Activated naive CD8-positive, alpha-beta T cell treated with anti-CD3 and anti-CD28 coated beads, Interleukin-2, amount 50 U/mL, for 24 hours (primary cell): ENCODE measurements around the gene ANKRD18B.
"Not testable (repeated sequence)": the region's sequence is repeated elsewhere in the genome, so short reads cannot be mapped to it uniquely, and the experiment has no call there.

Experiments used
- ATAC-seq: fragments of 150-1000 bp; cut with Tn5 transposase; one replicate; pipeline ENCODE4 v1.10.0; 2021
- DNase-seq: peaks from one replicate; pipeline ENCODE4 v3.0.0; 2021
- H3K27ac Mint-ChIP-seq: one replicate; pipeline ENCODE4 v1.8.0; 2021; ENCODE audit warnings: mild to moderate bottlenecking, mixed read lengths
- H3K27me3 Mint-ChIP-seq: one replicate; pipeline ENCODE4 v1.8.0; 2021; ENCODE audit warnings: mixed read lengths
- H3K36me3 Mint-ChIP-seq: one replicate; pipeline ENCODE4 v1.8.0; 2021; ENCODE audit warnings: low read depth, mixed read lengths
- H3K4me1 Mint-ChIP-seq: one replicate; pipeline ENCODE4 v1.8.0; 2021; ENCODE audit warnings: mixed read lengths
- H3K4me3 Mint-ChIP-seq: one replicate; pipeline ENCODE4 v1.8.0; 2021; ENCODE audit warnings: mild to moderate bottlenecking, moderate library complexity, mixed read lengths
- H3K9me3 Mint-ChIP-seq: one replicate; pipeline ENCODE4 v1.8.0; 2021; ENCODE audit warnings: mixed read lengths

The ANKRD18B gene

DNA sequence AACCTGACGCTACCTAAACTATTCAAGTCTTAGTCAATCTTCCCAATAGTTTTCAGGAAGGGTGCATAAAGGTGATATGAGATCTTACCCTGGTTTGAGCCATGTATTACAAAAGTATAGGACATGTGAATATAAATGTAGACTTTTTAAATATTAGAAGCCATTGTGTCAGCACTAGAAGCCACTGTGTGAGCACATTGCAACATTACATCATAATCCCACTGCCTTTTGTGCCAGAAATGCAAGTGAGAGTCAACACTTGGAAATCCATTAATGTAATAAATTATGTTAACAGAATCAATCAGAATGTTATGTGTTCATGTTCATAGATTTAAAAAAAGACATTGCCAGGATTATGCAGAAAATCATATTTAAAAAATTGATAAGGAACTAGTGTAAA is 7.7 kb upstream of the ANKRD18B start:
- H3K4me1 Mint-ChIP-seq, H3K36me3 Mint-ChIP-seq, H3K9me3 Mint-ChIP-seq, ATAC-seq, H3K27ac Mint-ChIP-seq, DNase-seq, H3K4me3 Mint-ChIP-seq: not testable (repeated sequence)
- peaks cover 11% of the 10 kb centered on the region for H3K27me3 Mint-ChIP-seq

DNA sequence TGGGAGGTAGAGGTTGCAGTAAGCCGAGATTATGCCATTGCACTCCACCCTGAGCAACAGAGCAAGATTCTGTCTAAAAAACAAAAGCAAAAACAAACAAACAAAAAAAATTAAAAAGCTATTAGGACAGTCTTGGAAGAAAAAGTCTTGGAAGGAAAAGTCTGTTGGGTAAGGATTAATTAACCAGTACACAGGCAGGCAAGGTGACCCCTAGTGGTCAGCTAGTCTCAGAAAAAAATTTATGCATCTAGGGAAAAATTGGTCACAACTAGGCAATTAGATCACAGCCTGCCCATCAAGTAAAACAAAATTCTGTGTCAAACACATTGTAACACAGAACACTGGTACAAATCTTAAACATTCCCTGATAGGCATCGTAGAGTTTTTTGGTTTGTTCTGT is 6.7 kb upstream of the ANKRD18B start:
- Mint-ChIP-seq H3K27ac (no peak overlapping the region), H3K27me3 (peaks cover 17% of the 10 kb centered on the region), H3K4me3 (no peak overlapping the region), H3K36me3 (no peaks in the 10 kb centered on the region), H3K4me1 (no peaks in the 10 kb centered on the region), H3K9me3 (no peaks in the 10 kb centered on the region)
- DNase-seq (no peak), ATAC-seq (no peak)

DNA sequence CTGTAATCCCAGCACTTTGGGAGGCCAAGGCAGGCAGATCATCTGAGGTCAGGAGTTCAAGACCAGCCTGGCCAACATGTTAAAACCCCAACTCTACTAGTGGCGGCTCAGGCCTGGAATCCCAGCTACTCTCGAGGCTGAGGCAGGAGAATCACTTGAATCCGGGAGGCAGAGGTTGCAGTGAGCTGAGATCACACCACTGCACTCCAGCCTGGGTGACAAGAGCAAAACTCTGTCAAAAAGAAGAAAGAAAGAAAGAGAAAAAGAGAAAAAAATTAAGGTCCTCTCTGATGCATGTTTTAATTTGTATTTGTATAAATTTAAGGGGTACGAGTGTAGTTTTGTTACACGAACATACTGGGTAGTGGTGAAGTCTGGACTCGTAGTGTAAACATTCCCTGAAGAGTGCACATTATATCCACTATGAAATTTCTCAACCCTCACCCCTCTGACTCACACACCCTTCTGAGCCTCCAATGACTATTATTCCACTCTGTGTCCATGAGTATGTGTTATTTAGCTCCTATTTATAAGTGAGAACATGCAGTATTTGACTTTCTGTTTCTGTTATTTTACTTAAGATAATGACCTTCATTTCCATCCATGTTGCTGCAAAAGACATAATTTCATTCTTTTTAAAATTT is 6.0 kb upstream of the ANKRD18B start:
- not testable (repeated sequence) for H3K36me3 Mint-ChIP-seq, H3K4me3 Mint-ChIP-seq, H3K4me1 Mint-ChIP-seq, H3K27ac Mint-ChIP-seq, H3K9me3 Mint-ChIP-seq, ATAC-seq, DNase-seq
- H3K27me3 Mint-ChIP-seq = peaks cover 24% of the 10 kb centered on the region

DNA sequence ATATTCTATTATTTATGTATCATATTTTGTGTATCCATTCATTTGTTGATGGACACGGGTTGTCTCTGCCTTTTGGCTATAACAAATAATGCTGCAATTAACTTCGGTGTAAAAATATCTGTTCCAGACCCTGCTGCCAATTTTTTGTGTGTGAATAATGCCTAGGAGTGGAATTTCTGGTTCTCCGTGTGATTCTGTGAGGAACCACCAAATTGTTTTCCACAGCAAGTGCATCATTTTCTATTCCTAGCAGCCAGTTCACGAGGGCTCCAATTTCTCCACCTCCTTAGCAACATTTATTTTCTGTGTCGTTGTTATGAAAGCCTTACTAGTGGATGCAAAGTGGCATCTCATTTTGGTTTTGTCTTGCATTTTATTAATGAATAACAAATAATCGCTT is 2.2 kb upstream of the ANKRD18B start:
- not testable (repeated sequence) for ATAC-seq

DNA sequence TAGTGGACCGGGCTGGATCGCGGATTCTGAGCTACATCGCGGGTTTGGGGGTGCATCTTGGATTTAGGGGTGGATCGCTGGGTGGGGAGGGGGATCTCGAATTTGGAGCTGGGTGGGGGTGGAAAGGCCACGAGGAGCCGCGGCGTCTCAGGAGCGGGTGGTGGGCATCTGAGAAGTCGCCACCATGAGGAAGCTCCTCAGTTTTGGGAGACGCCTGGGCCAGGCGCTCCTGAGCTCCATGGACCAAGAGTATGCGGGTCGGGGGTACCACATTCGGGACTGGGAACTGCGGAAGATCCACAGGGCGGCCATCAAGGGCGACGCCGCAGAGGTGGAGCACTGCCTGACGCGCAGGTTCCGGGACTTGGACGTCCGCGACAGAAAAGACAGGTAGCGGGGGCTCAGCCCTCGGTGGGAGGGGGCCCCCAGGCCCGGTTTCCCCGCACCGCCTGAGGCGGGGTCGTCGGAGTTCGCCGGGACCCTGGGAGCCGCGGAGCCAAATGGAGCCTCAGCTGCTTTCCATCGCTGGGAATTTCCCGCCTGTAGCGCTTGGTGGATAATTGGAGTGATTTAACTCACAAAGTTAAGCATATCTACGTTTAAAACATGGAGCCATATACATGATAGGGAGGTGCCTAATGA is 376 bp downstream of the ANKRD18B start:
- DNase-seq = peak; percentile 12
- no peak for ATAC-seq
- Mint-ChIP-seq H3K9me3 (no peaks in the 10 kb centered on the region), H3K36me3 (no peaks in the 10 kb centered on the region), H3K27ac (no peak overlapping the region), H3K4me1 (no peaks in the 10 kb centered on the region), H3K27me3 (peaks cover 64% of the 10 kb centered on the region), H3K4me3 (peak overlapping the region; percentile 74)

More for the DNA sequence above, 2.2 kb upstream of the ANKRD18B start:
- H3K9me3 Mint-ChIP-seq, H3K4me1 Mint-ChIP-seq, DNase-seq, H3K4me3 Mint-ChIP-seq, H3K36me3 Mint-ChIP-seq, H3K27ac Mint-ChIP-seq: not testable (repeated sequence)
- peaks cover 46% of the 10 kb centered on the region for H3K27me3 Mint-ChIP-seq

DNA sequence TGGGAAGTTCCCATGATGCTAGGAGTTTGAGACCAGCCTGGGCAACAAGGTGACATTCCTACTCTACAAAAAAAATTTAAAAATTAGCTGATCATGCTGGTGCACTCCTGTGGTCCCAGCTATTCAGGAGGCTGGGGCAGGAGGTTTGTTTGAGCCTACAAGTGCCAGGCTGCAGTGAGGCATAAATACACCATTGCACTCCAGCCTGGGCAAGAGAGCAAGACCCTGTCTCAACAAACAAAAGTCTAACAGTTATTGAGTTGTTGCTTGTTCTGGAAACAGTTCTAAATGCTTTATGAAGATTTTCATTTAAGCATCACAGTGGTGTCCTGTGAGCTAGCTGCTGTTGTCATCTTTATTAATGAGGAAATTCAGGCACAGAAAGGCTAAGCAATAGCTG is 4.0 kb downstream of the ANKRD18B start:
- not testable (repeated sequence) for H3K27ac Mint-ChIP-seq, H3K4me3 Mint-ChIP-seq, H3K4me1 Mint-ChIP-seq, ATAC-seq, H3K9me3 Mint-ChIP-seq, DNase-seq, H3K36me3 Mint-ChIP-seq
- peaks cover 46% of the 10 kb centered on the region for H3K27me3 Mint-ChIP-seq

DNA sequence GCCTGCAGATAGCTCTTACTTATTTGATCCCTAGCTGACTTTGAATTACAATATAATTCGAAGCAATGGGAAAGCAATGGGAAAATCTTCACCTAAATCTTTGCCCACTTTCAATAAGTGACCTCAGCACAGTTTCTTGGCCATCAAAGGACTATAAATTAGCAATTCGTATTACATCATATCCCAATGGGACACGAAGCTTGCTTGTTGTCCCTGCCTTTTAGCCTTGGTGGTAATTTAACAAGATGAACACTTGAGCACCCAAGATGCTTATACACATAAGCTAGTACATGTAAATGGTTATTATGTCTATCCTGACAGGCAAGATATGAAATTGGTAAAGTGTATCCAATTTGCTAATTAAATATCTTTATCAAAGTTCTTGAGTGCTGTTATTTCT is 9.9 kb downstream of the ANKRD18B start:
- not testable (repeated sequence) for H3K36me3 Mint-ChIP-seq, H3K27me3 Mint-ChIP-seq, H3K4me1 Mint-ChIP-seq, H3K27ac Mint-ChIP-seq, H3K9me3 Mint-ChIP-seq, DNase-seq, H3K4me3 Mint-ChIP-seq, ATAC-seq

DNA sequence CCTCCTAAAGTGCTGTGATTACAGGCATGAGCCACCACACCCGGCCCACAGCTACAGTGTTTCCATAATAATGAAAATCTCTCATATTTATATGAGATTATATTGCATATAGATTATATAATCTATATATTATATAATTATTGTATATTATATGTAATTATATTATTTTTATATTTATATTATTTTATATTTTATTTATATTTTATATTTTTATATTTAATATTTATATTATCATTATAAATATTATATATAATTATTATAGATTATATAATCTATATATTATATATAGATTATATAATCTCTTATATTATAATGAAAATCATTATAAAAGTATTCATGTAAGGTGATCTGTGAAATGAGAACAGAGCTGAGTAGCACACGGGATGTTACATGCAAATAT is 11.5 kb downstream of the ANKRD18B start:
- Mint-ChIP-seq H3K27ac (no peak overlapping the region), H3K4me3 (no peak overlapping the region), H3K4me1 (no peaks in the 10 kb centered on the region), H3K36me3 (no peaks in the 10 kb centered on the region), H3K27me3 (peaks cover 4% of the 10 kb centered on the region), H3K9me3 (no peaks in the 10 kb centered on the region)
- DNase-seq = no peak
- no peak for ATAC-seq

DNA sequence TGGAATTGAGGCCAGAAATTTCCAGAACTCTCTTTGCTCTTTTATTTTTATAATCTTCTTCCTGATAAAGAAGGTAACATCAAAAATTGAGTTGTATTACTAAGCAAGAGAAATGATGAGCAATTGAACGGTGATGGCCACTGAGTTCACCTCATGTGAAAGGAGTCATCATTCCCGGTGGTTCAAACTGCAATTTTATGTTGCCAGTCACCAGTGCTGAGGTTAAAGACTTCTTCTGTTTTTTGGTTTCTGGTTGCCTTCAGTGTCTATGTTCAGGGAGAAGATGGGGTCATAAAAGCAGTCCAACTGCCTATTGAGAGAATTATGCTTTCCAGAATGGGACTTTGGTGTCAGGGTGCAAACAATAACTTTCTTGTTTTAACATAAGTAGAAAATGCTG is 19.4 kb downstream of the ANKRD18B start:
- not testable (repeated sequence) for H3K36me3 Mint-ChIP-seq, H3K9me3 Mint-ChIP-seq, DNase-seq, H3K4me1 Mint-ChIP-seq, H3K4me3 Mint-ChIP-seq, H3K27ac Mint-ChIP-seq, ATAC-seq
- H3K27me3 Mint-ChIP-seq = peaks cover 26% of the 10 kb centered on the region

DNA sequence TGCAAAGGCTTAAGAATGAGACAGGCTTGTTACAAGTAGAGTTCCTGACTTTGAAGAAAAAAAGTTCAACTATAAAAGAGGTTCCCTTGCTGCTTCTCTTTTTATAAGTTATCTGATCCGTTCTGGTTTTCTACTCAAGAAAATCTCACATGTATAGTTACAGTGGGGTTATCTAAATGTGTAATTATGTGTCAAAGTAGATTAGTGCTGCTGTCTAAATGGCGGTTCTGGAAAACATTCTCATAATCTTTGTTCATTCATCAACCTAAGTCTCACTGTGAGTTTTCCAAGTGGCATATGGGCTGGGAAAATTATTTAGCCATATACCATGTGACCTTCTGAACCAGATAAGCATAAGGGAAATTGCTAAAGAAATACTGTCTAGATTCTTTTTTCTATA is 21.7 kb downstream of the ANKRD18B start:
- H3K4me3 Mint-ChIP-seq, H3K9me3 Mint-ChIP-seq, H3K36me3 Mint-ChIP-seq, ATAC-seq, DNase-seq, H3K4me1 Mint-ChIP-seq, H3K27ac Mint-ChIP-seq: not testable (repeated sequence)
- peaks cover 29% of the 10 kb centered on the region for H3K27me3 Mint-ChIP-seq

DNA sequence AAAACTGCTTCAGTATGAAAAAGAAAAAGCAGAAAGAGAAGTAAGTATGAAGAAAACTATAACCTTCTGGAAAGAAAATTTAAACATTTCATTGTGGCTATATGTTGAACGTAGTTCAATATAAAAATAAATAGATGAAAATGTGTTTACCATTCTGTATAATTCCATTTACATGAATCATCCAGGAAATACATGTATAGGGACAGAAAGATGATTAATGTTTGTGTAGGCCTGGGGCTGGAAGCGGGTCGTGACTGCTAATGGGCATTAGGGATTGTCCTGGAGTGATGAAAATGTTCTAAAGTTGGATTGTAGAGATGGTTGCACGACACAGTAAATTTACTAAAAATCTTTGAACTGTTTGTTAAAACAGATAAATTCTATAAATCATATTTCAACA is 24.8 kb downstream of the ANKRD18B start:
- not testable (repeated sequence) for DNase-seq, H3K9me3 Mint-ChIP-seq, H3K4me1 Mint-ChIP-seq, ATAC-seq, H3K36me3 Mint-ChIP-seq, H3K4me3 Mint-ChIP-seq, H3K27ac Mint-ChIP-seq
- H3K27me3 Mint-ChIP-seq = peaks cover 29% of the 10 kb centered on the region

DNA sequence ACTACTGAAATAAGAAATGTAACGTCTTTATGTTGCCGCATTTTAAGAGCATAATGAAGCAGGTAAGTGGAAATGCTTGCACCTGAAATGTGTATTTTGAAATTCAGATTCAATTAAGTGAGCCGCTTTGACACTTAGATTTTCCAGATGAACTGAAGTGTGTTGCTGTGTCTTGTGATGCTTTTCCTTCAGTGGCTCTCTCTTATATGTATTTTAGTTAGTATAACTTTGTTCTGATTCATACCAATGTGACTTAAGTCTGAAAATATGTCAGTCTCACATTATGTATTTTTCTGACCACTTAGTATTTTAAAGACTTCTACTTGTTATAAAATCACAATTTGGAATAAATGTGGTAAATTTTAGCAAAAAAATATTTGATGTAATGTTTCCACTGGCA is 25.4 kb downstream of the ANKRD18B start:
- H3K4me3 Mint-ChIP-seq, H3K36me3 Mint-ChIP-seq, DNase-seq, H3K9me3 Mint-ChIP-seq, ATAC-seq, H3K4me1 Mint-ChIP-seq, H3K27ac Mint-ChIP-seq: not testable (repeated sequence)
- H3K27me3 Mint-ChIP-seq = peaks cover 33% of the 10 kb centered on the region

DNA sequence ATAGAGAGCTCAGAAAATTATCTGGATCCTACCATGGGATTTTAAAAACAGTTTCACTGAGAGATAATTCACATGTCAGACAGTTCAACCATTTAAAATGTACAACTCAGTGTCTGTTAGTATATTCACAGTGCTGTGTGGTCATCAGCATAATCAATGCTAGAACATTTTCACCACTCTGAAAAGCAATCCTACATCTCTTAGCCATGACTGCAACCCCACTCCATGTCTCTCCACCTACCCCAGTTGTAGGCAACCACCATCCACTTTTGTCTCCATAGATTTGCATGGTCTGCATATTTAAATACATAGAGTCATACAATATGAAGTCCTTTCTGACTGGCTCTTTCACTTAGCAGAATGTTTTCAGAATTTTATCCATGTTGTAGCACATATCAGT is 27.1 kb downstream of the ANKRD18B start:
- not testable (repeated sequence) for H3K4me1 Mint-ChIP-seq

DNA sequence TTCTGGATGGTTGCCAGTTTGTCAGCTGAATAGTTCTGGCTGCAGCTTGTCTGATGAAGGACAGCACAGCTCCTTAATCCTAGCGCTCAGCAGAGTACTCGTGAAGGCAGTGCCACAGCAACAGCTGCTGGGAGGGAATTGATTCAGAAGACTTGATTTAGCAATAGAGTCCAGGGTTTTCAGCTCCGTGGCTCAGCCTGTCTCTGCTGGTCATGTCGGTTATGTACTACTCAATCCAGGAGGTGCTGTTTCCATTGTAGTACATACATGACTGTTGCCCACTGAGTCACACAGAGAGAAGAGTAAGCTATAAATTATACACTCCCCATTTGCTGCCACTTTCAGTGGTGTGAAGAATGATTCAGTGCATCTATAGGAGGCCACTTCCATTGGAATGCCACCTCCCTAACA is 28.3 kb downstream of the ANKRD18B start:
- not testable (repeated sequence) for H3K4me1 Mint-ChIP-seq, H3K36me3 Mint-ChIP-seq, H3K4me3 Mint-ChIP-seq, ATAC-seq, H3K9me3 Mint-ChIP-seq, DNase-seq, H3K27ac Mint-ChIP-seq
- H3K27me3 Mint-ChIP-seq = peaks cover 23% of the 10 kb centered on the region

More for the DNA sequence above, 27.1 kb downstream of the ANKRD18B start:
- H3K27me3 Mint-ChIP-seq = peaks cover 25% of the 10 kb centered on the region
- H3K9me3 Mint-ChIP-seq, H3K36me3 Mint-ChIP-seq, H3K27ac Mint-ChIP-seq, H3K4me3 Mint-ChIP-seq, ATAC-seq, DNase-seq: not testable (repeated sequence)

DNA sequence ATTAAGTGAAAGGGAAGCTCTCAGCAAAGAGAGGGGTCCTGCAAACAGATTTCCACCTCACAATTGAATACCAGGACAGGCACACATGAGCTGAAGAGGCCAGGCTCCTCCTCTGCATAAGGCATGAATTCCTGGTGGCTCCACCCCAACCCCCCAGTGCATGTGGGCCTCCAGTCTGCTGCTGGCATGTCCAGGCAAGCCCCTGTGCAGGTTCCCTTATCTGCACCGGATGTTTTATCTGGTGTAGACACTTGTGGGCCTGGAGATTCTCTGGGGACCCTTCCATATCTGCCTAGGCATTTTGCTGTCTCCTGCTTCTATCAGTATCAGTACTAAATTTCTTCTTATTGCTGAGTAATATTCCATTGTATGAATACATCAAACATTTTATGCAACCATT is 36.2 kb downstream of the ANKRD18B start:
- not testable (repeated sequence) for ATAC-seq, H3K4me3 Mint-ChIP-seq, H3K27me3 Mint-ChIP-seq, H3K4me1 Mint-ChIP-seq, H3K36me3 Mint-ChIP-seq, DNase-seq, H3K27ac Mint-ChIP-seq, H3K9me3 Mint-ChIP-seq
